ENCODE data around the gene CD151.
A peak's percentile ranks its signal among the peaks of the same experiment; 100 is the strongest.

CD151 gene

DNA sequence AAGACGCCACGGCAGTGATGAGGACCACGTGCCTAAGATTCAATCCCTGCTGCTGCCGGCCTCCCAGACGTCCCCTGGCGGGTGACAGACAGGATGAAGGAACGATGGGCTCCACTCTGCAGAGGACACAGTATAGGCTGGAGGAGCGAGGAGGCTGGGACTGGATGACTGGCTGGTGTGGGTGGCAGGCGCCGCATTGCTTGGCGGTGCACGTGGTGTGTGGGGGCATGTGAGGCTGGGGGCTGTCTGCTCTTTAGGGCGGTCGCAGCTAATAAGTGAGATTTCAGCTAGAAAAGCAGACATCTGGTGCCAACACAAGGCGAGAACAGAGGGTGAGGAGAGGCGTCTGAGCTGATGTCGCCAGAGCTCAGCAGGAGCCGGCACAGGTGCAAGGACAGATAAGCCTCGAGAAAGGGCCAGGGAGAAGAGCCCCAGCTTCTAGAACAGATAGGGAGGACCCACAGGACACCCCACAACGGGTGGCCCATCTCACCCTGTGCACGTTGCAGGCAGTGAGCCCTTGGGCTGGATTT lies 43.1 kb downstream of the CD151 start:
- TF ChIP-seq, protein P1, sequence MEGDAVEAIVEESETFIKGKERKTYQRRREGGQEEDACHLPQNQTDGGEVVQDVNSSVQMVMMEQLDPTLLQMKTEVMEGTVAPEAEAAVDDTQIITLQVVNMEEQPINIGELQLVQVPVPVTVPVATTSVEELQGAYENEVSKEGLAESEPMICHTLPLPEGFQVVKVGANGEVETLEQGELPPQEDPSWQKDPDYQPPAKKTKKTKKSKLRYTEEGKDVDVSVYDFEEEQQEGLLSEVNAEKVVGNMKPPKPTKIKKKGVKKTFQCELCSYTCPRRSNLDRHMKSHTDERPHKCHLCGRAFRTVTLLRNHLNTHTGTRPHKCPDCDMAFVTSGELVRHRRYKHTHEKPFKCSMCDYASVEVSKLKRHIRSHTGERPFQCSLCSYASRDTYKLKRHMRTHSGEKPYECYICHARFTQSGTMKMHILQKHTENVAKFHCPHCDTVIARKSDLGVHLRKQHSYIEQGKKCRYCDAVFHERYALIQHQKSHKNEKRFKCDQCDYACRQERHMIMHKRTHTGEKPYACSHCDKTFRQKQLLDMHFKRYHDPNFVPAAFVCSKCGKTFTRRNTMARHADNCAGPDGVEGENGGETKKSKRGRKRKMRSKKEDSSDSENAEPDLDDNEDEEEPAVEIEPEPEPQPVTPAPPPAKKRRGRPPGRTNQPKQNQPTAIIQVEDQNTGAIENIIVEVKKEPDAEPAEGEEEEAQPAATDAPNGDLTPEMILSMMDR (IDR thresholded peaks at IDR 0.05; ENCODE audit: poor library complexity, severe bottlenecking), result no peak
- ATAC-seq (ENCODE audit: low read depth) (no peak), DNase-seq (ENCODE audit: low spot score) (no peak)
- no peak overlapping the region for H3K4me3 ChIP-seq (ENCODE audit: severe bottlenecking)
- no peak overlapping the region for H3K27ac ChIP-seq (ENCODE audit: poor library complexity, severe bottlenecking)
- no peaks in the 10 kb centered on the region for H3K4me1 ChIP-seq (ENCODE audit: insufficient read depth, poor library complexity, severe bottlenecking)
- peaks cover 8% of the 10 kb centered on the region for H3K36me3 ChIP-seq (ENCODE audit: low read depth)
- no peaks in the 10 kb centered on the region for H3K9me3 ChIP-seq (ENCODE audit: severe bottlenecking)
- H3K27me3 ChIP-seq (ENCODE audit: insufficient read depth, poor library complexity, severe bottlenecking), result no peaks in the 10 kb centered on the region

DNA sequence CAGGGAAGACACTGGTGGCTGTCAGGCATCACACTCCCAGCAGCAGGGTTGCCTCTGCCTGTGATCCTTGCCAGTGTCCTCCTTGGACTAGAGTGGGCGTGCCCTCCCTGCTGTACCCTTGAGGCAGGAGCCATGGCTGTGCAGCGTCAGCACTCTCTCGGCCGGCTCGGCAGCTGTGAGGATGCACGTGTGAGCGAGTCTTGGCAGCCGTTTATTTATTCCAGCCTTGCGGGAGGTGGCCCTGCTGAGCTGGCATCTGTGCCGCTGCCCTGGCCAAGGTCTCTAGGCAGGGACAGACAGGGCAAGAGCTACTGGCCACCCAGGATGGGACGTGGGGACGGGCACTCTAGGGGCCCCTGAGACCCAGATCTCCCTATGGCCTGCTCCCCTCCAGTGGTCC lies 43.8 kb downstream of the CD151 start:
- peak; percentile 13; the same call in 1 of the 3 replicates for ATAC-seq (ENCODE audit: low read depth)
- DNase-seq (ENCODE audit: low spot score), result no peak
- H3K27ac ChIP-seq (ENCODE audit: poor library complexity, severe bottlenecking), result no peak overlapping the region
- peaks cover 8% of the 10 kb centered on the region for H3K36me3 ChIP-seq (ENCODE audit: low read depth)
- H3K9me3 ChIP-seq (ENCODE audit: severe bottlenecking), result no peaks in the 10 kb centered on the region
- H3K27me3 ChIP-seq (ENCODE audit: insufficient read depth, poor library complexity, severe bottlenecking), result no peaks in the 10 kb centered on the region
- no peak overlapping the region for H3K4me3 ChIP-seq (ENCODE audit: severe bottlenecking)
- TF ChIP-seq, protein P1 (IDR thresholded peaks at IDR 0.05; ENCODE audit: poor library complexity, severe bottlenecking), result no peak
- H3K4me1 ChIP-seq (ENCODE audit: insufficient read depth, poor library complexity, severe bottlenecking), result no peaks in the 10 kb centered on the region

DNA sequence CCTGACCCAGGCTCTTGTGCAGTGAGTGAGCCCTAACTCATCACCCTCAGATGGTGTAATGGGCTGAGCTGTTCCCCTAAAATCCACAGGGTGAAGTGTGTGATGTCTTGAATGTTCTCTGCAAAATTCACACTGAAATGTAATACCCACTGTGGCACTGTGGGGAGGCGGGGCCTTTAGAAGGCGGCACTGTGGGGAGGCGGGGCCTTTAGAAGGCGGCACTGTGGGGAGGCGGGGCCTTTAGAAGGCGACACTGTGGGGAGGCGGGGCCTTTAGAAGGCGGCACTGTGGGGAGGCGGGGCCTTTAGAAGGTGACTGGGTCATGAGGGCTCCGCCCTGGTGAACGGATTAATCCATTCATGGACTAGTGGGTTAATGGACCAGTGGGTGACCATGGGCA lies 44.8 kb downstream of the CD151 start:
- DNase-seq (ENCODE audit: low spot score) (no peak), ATAC-seq (ENCODE audit: low read depth) (peak; percentile 29)
- TF ChIP-seq, protein P1 (IDR thresholded peaks at IDR 0.05; ENCODE audit: poor library complexity, severe bottlenecking), result no peak
- Histone ChIP-seq H3K27me3 (ENCODE audit: insufficient read depth, poor library complexity, severe bottlenecking) (no peaks in the 10 kb centered on the region), H3K9me3 (ENCODE audit: severe bottlenecking) (no peaks in the 10 kb centered on the region), H3K36me3 (ENCODE audit: low read depth) (peaks cover 14% of the 10 kb centered on the region), H3K27ac (ENCODE audit: poor library complexity, severe bottlenecking) (no peak overlapping the region), H3K4me1 (ENCODE audit: insufficient read depth, poor library complexity, severe bottlenecking) (no peaks in the 10 kb centered on the region), H3K4me3 (ENCODE audit: severe bottlenecking) (no peak overlapping the region)

DNA sequence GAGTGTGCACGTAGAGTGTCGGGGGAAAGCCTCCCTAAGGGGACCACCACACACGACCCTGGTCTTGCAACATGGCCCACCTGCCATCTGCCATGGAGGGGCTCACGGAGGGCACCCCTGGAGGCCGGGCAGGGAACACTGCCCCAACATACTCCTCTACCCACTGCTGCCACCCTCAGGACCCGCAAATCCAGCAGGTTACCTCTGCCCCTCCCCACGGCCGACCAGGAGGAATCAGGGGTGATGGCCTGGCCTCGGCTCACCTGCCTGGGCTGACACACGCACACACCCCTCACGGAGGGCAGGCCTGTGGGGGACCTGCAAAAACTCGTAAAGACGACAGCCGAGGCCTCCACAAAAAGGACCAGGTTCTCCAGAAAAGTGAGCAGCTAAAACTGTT lies 47.7 kb downstream of the CD151 start:
- no peak for DNase-seq (ENCODE audit: low spot score)
- TF ChIP-seq, protein P1 (IDR thresholded peaks at IDR 0.05; ENCODE audit: poor library complexity, severe bottlenecking), result no peak
- Histone ChIP-seq H3K4me3 (ENCODE audit: severe bottlenecking) (no peak overlapping the region), H3K27ac (ENCODE audit: poor library complexity, severe bottlenecking) (no peak overlapping the region), H3K36me3 (ENCODE audit: low read depth) (peaks cover 20% of the 10 kb centered on the region), H3K9me3 (ENCODE audit: severe bottlenecking) (no peaks in the 10 kb centered on the region), H3K27me3 (ENCODE audit: insufficient read depth, poor library complexity, severe bottlenecking) (no peaks in the 10 kb centered on the region), H3K4me1 (ENCODE audit: insufficient read depth, poor library complexity, severe bottlenecking) (no peaks in the 10 kb centered on the region)
- ATAC-seq (ENCODE audit: low read depth), result no peak

DNA sequence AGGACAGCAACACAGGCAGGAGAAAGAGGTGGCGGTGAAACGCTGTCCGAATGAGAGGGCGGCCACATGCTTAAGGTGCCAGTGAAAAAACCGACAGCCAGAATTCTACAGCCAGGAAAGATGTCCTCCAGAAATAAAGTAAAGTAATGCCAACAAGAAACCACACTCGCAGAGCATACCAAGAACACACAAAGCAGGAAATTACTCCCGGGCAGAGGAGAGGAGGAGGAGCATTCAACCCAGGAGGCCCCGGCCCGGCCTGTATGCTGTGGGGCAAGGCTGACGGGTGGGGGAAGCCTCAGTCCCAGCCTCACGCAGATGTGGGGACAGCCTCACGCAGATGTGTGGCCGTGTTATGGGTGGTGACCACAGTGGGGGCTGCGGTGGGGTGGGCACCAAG lies 49.8 kb downstream of the CD151 start:
- ATAC-seq (ENCODE audit: low read depth) (no peak; the same call in 2 of the 3 replicates), DNase-seq (ENCODE audit: low spot score) (no peak)
- Histone ChIP-seq H3K9me3 (ENCODE audit: severe bottlenecking) (no peaks in the 10 kb centered on the region), H3K36me3 (ENCODE audit: low read depth) (peaks cover 23% of the 10 kb centered on the region), H3K27ac (ENCODE audit: poor library complexity, severe bottlenecking) (no peak overlapping the region), H3K27me3 (ENCODE audit: insufficient read depth, poor library complexity, severe bottlenecking) (no peaks in the 10 kb centered on the region), H3K4me3 (ENCODE audit: severe bottlenecking) (no peak overlapping the region), H3K4me1 (ENCODE audit: insufficient read depth, poor library complexity, severe bottlenecking) (no peaks in the 10 kb centered on the region)
- TF ChIP-seq, protein P1 (IDR thresholded peaks at IDR 0.05; ENCODE audit: poor library complexity, severe bottlenecking), result no peak

Measured in RWPE2 (cell line).